HCT116 (cell line): ENCODE data around the gene C16orf95. TPM values are rescaled to one million over a fixed set of nuclear protein-coding genes. Genes with fewer than 3 reads are reported as not detected.

Experiments used
- ATAC-seq: fragments of 200-7000 bp; cut with Tn5 transposase; 2 replicates; pipeline ENCODE4 v1.9.1; 2020; ENCODE audit warnings: mild to moderate bottlenecking, moderate library complexity
- BruUV-seq: library from RNA; stranded (reverse); fragments of 400-500 nt; replicated peaks from 2 replicates; lab custom pipeline; 2021; lab: Mats Ljungman, UMichigan
- CTCF ChIA-PET: fragments of 300-600 bp; sonication (Branson Sonifier 250); formaldehyde crosslinking; loops from one replicate; lab custom pipeline; 2021; ENCODE audit warnings: antibody characterized with exemption; lab: Charles Lee
- POLR2A ChIA-PET: fragments of 300-600, 350-600 bp; sonication (Branson Sonifier 250); formaldehyde crosslinking; loops from one replicate; lab custom pipeline; 2021; ENCODE audit warnings: antibody characterized with exemption; lab: Charles Lee
- RAD21 ChIA-PET, 2 experiments: fragments of 300-600 bp; sonication (Branson Sonifier 250); formaldehyde crosslinking; loops; one replicate each; lab custom pipeline; 2023; ENCODE audit warnings: low total read pairs in 2 of 2; ENCODE audit not compliant: uncharacterized antibody in 2 of 2, unreplicated experiment in 2 of 2, low non-redundant PET in 1 of 2; lab: Charles Lee
- DNase-seq: peaks from one replicate; pipeline ENCODE4 v3.0.0-alpha.2; 2010; ENCODE audit warnings: low read depth, low spot score
- H2AFZ ChIP-seq: fragments of 200-600 bp; shearing (Covaris generic), sonication (generic); 2 replicates; pipeline ENCODE4 v1.6.1; 2017; ENCODE audit warnings: low read depth, mixed run types, mixed read lengths, antibody characterized with exemption, low read length; ENCODE audit not compliant: poor library complexity, severe bottlenecking
- H3K27ac ChIP-seq: 2 replicates; pipeline ENCODE4 v1.5.1; 2012; ENCODE audit warnings: low read depth, low read length
- H3K27me3 ChIP-seq: fragments of 200-600 bp; sonication (generic); 2 replicates; pipeline ENCODE4 v1.6.1; 2016; ENCODE audit warnings: mixed run types, low read length, mixed read lengths; ENCODE audit not compliant: insufficient read depth
- H3K36me3 ChIP-seq, 2 experiments: fragments of 200-500 bp in 1 of 2; fragments of 200-600 bp in 1 of 2; sonication (Bioruptor generic) in 1 of 2; sonication (generic) in 1 of 2; 2 replicates each; pipeline versions ENCODE4 v1.5.1 to v1.6.1; 2014 to 2016; ENCODE audit warnings: low read length in 2 of 2, inconsistent platforms in 1 of 2, mixed read lengths in 1 of 2, mixed run types in 1 of 2; ENCODE audit not compliant: insufficient read depth in 2 of 2, control insufficient read depth in 1 of 2
- H3K4me1 ChIP-seq, 2 experiments: fragments of 200-600 bp in 1 of 2; sonication (generic) in 1 of 2; 2 replicates each; pipeline versions ENCODE4 v1.5.1 to v1.6.1; 2012 to 2017; ENCODE audit warnings: low read length in 2 of 2, inconsistent platforms in 1 of 2, mild to moderate bottlenecking in 1 of 2, mixed read lengths in 1 of 2, mixed run types in 1 of 2, moderate library complexity in 1 of 2; ENCODE audit not compliant: insufficient read depth in 2 of 2, control insufficient read depth in 1 of 2
- H3K4me2 ChIP-seq: fragments of 200-600 bp; sonication (generic); 2 replicates; pipeline ENCODE4 v1.6.1; 2017; ENCODE audit warnings: mixed run types, low read length, mixed read lengths
- H3K4me3 ChIP-seq, 2 experiments: fragments of 200-600 bp in 1 of 2; sonication (generic) in 1 of 2; replicated peaks in 1 of 2; 2 replicates each; pipeline ENCODE4 v1.5.1; 2011 to 2016; ENCODE audit warnings: low read length in 2 of 2, control low read depth in 1 of 2, low read depth in 1 of 2, mild to moderate bottlenecking in 1 of 2, mixed read lengths in 1 of 2, mixed run types in 1 of 2
- H3K79me2 ChIP-seq: fragments of 200-600 bp; sonication (generic); 2 replicates; pipeline ENCODE4 v1.6.1; 2017; ENCODE audit warnings: mild to moderate bottlenecking, mixed run types, low read length, moderate library complexity, mixed read lengths; ENCODE audit not compliant: insufficient read depth
- H3K9ac ChIP-seq: fragments of 200-600 bp; sonication (generic); 2 replicates; pipeline ENCODE4 v1.6.1; 2016; ENCODE audit warnings: low read length, mixed read lengths
- H3K9me2 ChIP-seq: fragments of 200-600 bp; sonication (generic), shearing (Covaris generic); 2 replicates; pipeline ENCODE4 v1.6.1; 2017; ENCODE audit warnings: mixed run types, mild to moderate bottlenecking, moderate library complexity; ENCODE audit not compliant: insufficient read depth
- H3K9me3 ChIP-seq, 2 experiments: fragments of 200-500 bp in 1 of 2; fragments of 200-600 bp in 1 of 2; sonication (Bioruptor generic) in 1 of 2; sonication (generic) in 1 of 2; 2 replicates each; pipeline ENCODE4 v1.6.1; 2014 to 2017; ENCODE audit warnings: low read length in 2 of 2, mixed read lengths in 2 of 2, inconsistent platforms in 1 of 2, low read depth in 1 of 2, mild to moderate bottlenecking in 1 of 2, mixed run types in 1 of 2, moderate library complexity in 1 of 2; ENCODE audit not compliant: control insufficient read depth in 1 of 2, insufficient read depth in 1 of 2
- H4K20me1 ChIP-seq: fragments of 200-600 bp; sonication (generic), shearing (Covaris generic); 2 replicates; pipeline ENCODE4 v1.6.1; 2017; ENCODE audit warnings: mixed run types, mild to moderate bottlenecking, moderate library complexity; ENCODE audit not compliant: insufficient read depth
- ATF3 ChIP-seq: IDR thresholded peaks from 2 replicates; pipeline ENCODE4 v1.6.1; 2012
- CTCF ChIP-seq, 3 experiments: fragments of 200-600 bp in 1 of 3; sonication (generic) in 1 of 3; IDR thresholded peaks in 2 of 3; conservative IDR thresholded peaks in 1 of 3; 2 replicates each; pipeline ENCODE4 v1.5.1; 2012 to 2017; ENCODE audit warnings: low read depth in 2 of 3, low read length in 2 of 3, antibody characterized with exemption in 1 of 3, borderline replicate concordance in 1 of 3, control low read depth in 1 of 3, mild to moderate bottlenecking in 1 of 3, mixed read lengths in 1 of 3, mixed run types in 1 of 3, moderate library complexity in 1 of 3; ENCODE audit not compliant: insufficient read depth in 1 of 3
- RAD21 ChIP-seq: IDR thresholded peaks from 2 replicates; pipeline ENCODE4 v1.6.1; 2012; ENCODE audit warnings: low read depth, mild to moderate bottlenecking
- SRF ChIP-seq: IDR thresholded peaks from 2 replicates; pipeline ENCODE4 v1.6.1; 2012; ENCODE audit warnings: low read depth
- intact Hi-C: fragments of 100-400 bp; cut with micrococcal nuclease; formaldehyde crosslinking; loops from 2 replicates; pipeline ENCODE4 v1.10.0; 2022
- total RNA-seq: library from RNA; stranded (reverse); gene quantifications from one replicate; pipeline ENCODE4 v1.2.1, GENCODE V29; 2021; ENCODE audit not compliant: unreplicated experiment

C16orf95 gene
- total RNA-seq, 1 experiment from 2014 or later, result 12.2 TPM

- no TSS peak for BruUV-seq
- ChIA-PET RAD21 (interaction anchor here in 1 of 2 experiments (0.7 kb wide), 1 partner anchor 9 kb away, joined by 3 read pairs; no protein-coding TSS in a partner anchor), POLR2A (no interaction called here), CTCF (interaction anchor here (0.6 to 1.7 kb wide), 16 partner anchors 9 to 735 kb away, joined by 3 to 8 read pairs (median 4); partner anchors contain the start of gene C16orf95)
- Histone ChIP-seq H3K9me2 (no peaks in the 10 kb centered on the region), H4K20me1 (no peaks in the 10 kb centered on the region), H3K36me3 (no peaks in the 10 kb centered on the region), H3K9ac (no peak overlapping the region), H3K4me1 (peaks cover 4 to 10% of the 10 kb centered on the region in 2 experiments; a peak in 3 of 4 replicates), H3K79me2 (no peaks in the 10 kb centered on the region), H2AFZ (no peak overlapping the region), H3K27me3 (no peaks in the 10 kb centered on the region), H3K9me3 (no peaks in the 10 kb centered on the region), H3K4me3 (no peak overlapping the region), H3K27ac (no peak overlapping the region), H3K4me2 (no peak overlapping the region)
- no peak for TF ChIP-seq ATF3
- peak; percentile 53 for TF ChIP-seq RAD21
- peak; percentile 60 to 89 (median 83) for TF ChIP-seq CTCF (IDR thresholded peaks at IDR 0.05 in 2 of 3, conservative IDR thresholded peaks at IDR 0.05 in 1 of 3; ENCODE audit: borderline replicate concordance in 1 of 3, insufficient read depth in 1 of 3, low read depth in 2 of 3, low read length in 2 of 3)
- no peak for DNase-seq
- intact Hi-C loops, result loop anchor here (1.0 to 5.0 kb wide), 2 partner anchors 339 to 735 kb away; no protein-coding TSS in a partner anchor
- ATAC-seq, result peak; percentile 68
Observed at GRCh38 chr16:87297918-87298631, 19.1 kb downstream of the C16orf95 start.

- no peaks in the 10 kb centered on the region for H4K20me1 ChIP-seq
- no peaks in the 10 kb centered on the region for H3K9me2 ChIP-seq
- H3K27me3 ChIP-seq, result no peaks in the 10 kb centered on the region
- no TSS peak for BruUV-seq
- no peak overlapping the region for H3K4me2 ChIP-seq
- H3K9ac ChIP-seq, result no peak overlapping the region
- POLR2A ChIA-PET, result no interaction called here
- no peak overlapping the region for H2AFZ ChIP-seq
- no peaks in the 10 kb centered on the region; a peak in 1 of 4 replicates for H3K9me3 ChIP-seq
- H3K4me1 ChIP-seq, result peaks cover 4 to 10% of the 10 kb centered on the region in 2 experiments; a peak in 3 of 4 replicates
- H3K79me2 ChIP-seq, result no peaks in the 10 kb centered on the region
- no peak overlapping the region for H3K4me3 ChIP-seq
- ATAC-seq, result no peak
- H3K36me3 ChIP-seq, result no peaks in the 10 kb centered on the region
- no peak for TF ChIP-seq SRF
- DNase-seq, result no peak
- no peak overlapping the region for H3K27ac ChIP-seq
- RAD21 ChIA-PET, result no interaction called here
- CTCF ChIA-PET, result interaction anchor here (0.8 to 1.7 kb wide), 12 partner anchors 10 to 734 kb away, joined by 3 to 8 read pairs (median 4); no protein-coding TSS in a partner anchor
- intact Hi-C loops, result loop anchor here (5.0 kb wide), 1 partner anchor 340 kb away; no protein-coding TSS in a partner anchor
Observed at GRCh38 chr16:87297407-87297806, 19.8 kb downstream of the C16orf95 start.
